Mesothelial cell of epicardium (in vitro differentiated cells): Measurements from ENCODE around the gene AKAP13. TPM values are rescaled to one million over a fixed set of nuclear protein-coding genes. Genes with fewer than 3 reads are reported as not detected.

Experiments
- DNase-seq, 2 experiments: peaks; one replicate each; pipeline ENCODE4 v3.0.0; 2021; ENCODE audit warnings: low spot score in 2 of 2; ENCODE audit not compliant: unreplicated experiment in 2 of 2
- H3K27ac Mint-ChIP-seq: 2 replicates; pipeline ENCODE4 v1.8.0; 2021; ENCODE audit warnings: mixed read lengths
- H3K27me3 Mint-ChIP-seq: 2 replicates; pipeline ENCODE4 v1.8.0; 2021; ENCODE audit warnings: low read depth, mixed read lengths
- H3K36me3 Mint-ChIP-seq: 2 replicates; pipeline ENCODE4 v1.8.0; 2021; ENCODE audit warnings: mixed read lengths
- H3K4me1 Mint-ChIP-seq: 2 replicates; pipeline ENCODE4 v1.8.0; 2021; ENCODE audit warnings: mixed read lengths
- H3K4me3 Mint-ChIP-seq: 2 replicates; pipeline ENCODE4 v1.8.0; 2021; ENCODE audit warnings: mild to moderate bottlenecking, moderate library complexity, mixed read lengths
- H3K9me3 Mint-ChIP-seq: 2 replicates; pipeline ENCODE4 v1.8.0; 2021; ENCODE audit warnings: mixed read lengths
- total RNA-seq: library from RNA; stranded (reverse); gene quantifications from 3 replicates; pipeline ENCODE4 v1.2.1, GENCODE V29; 2021
- TF ChIP-seq, protein P1 (sequence below): fragments of 200-600 bp; sonication (generic); IDR thresholded peaks from one replicate; pipeline ENCODE4 v1.5.0; 2021; ENCODE audit warnings: antibody characterized with exemption; ENCODE audit not compliant: unreplicated experiment

The AKAP13 gene
- total RNA-seq, 1 donor from 2014 or later, result 109 TPM

DNA sequence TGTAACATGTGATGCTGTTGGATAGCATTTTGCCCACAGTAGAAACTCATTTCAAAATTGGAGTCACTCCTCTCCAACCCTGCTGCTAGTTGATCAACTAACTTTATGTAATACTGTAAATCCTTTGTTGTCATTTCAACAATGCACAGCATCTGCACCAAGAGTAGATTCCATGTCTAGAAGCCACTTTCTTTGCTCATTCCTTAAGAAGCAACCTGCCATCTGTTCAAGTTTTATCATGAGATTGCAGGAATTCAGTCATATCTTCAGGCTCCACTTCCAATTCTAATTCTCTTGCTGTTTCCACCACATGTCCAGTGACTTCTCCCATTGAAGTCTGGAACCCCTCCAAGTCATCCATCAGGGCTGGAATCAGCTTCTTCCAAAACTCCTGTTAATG lies 42.9 kb downstream of the AKAP13 start:
- Mint-ChIP-seq H3K36me3 (peaks cover 2% of the 10 kb centered on the region), H3K4me1 (no peaks in the 10 kb centered on the region), H3K27me3 (no peaks in the 10 kb centered on the region), H3K9me3 (peaks cover 8% of the 10 kb centered on the region), H3K4me3 (no peak overlapping the region), H3K27ac (no peak overlapping the region)
- DNase-seq, result no peak
- TF ChIP-seq, protein P1, sequence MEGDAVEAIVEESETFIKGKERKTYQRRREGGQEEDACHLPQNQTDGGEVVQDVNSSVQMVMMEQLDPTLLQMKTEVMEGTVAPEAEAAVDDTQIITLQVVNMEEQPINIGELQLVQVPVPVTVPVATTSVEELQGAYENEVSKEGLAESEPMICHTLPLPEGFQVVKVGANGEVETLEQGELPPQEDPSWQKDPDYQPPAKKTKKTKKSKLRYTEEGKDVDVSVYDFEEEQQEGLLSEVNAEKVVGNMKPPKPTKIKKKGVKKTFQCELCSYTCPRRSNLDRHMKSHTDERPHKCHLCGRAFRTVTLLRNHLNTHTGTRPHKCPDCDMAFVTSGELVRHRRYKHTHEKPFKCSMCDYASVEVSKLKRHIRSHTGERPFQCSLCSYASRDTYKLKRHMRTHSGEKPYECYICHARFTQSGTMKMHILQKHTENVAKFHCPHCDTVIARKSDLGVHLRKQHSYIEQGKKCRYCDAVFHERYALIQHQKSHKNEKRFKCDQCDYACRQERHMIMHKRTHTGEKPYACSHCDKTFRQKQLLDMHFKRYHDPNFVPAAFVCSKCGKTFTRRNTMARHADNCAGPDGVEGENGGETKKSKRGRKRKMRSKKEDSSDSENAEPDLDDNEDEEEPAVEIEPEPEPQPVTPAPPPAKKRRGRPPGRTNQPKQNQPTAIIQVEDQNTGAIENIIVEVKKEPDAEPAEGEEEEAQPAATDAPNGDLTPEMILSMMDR, result no peak

DNA sequence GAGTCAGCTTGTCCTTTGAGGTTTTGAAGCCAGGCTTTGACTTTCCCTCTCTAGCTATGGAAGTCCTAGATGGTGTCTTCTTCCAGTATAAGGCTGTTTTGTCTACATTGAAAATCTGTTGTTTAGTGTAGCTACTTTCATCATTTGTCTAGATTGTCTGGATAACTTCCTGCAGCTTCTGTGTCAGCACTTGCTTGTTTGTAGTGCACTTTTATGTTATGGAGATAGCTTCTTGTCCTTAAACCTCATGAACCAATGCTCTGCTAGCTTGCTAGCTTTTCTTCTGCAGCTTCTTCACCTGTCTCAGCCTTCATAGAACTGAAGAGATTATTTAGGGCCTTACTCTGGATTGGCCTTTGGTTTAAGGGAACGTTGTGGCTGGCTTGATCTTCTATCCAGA lies 43.8 kb downstream of the AKAP13 start:
- TF ChIP-seq, protein P1, result no peak
- no peaks in the 10 kb centered on the region for H3K4me1 Mint-ChIP-seq
- H3K36me3 Mint-ChIP-seq, result peaks cover 2% of the 10 kb centered on the region
- H3K27me3 Mint-ChIP-seq, result no peaks in the 10 kb centered on the region
- no peak overlapping the region for H3K4me3 Mint-ChIP-seq
- peaks cover 8% of the 10 kb centered on the region for H3K9me3 Mint-ChIP-seq
- no peak for DNase-seq
- no peak overlapping the region for H3K27ac Mint-ChIP-seq

- no peaks in the 10 kb centered on the region for H3K27me3 Mint-ChIP-seq
- no peaks in the 10 kb centered on the region for H3K36me3 Mint-ChIP-seq
- TF ChIP-seq, protein P1, result no peak
- H3K4me3 Mint-ChIP-seq, result no peak overlapping the region
- no peak for DNase-seq
- no peaks in the 10 kb centered on the region for H3K9me3 Mint-ChIP-seq
- peak overlapping the region; percentile 14 for H3K27ac Mint-ChIP-seq
- H3K4me1 Mint-ChIP-seq, result no peaks in the 10 kb centered on the region
These were observed 46.1 kb downstream of the AKAP13 start for GRCh38 chr15:85426481-85426880.

DNA sequence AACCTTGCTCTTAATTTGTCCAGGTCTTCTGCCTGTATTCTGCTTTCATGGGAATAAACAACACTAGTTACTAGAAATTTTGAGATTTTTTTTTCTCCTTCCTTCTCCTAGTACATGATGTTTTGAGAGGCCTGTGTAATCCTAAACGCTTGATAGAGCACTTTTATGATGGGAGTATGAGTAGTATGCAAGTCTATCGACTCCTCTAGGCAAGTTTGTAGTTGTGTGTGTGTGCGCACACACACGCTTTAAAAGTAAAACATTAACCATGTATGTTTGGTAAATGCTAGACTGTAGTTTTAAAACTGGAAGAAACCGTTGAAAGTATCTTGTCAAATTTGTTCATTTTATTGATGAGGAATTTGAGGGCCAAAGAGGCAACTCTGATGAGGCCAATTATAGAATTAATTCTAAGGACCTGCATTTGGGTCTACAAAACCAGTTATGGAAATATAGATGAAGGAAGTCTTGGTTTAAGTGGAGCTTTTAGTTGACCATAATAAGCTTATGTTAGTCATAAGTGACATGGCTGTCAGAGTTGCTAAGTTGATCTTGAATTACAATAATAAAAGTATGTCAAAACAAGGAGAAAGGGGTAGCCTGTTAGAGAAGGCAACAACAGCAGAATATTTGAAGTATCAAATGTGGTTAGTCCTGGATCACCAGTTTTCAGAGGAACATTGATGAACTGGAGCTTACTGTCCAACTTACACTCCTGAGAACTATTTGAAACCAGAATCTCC lies 47.1 kb downstream of the AKAP13 start:
- Mint-ChIP-seq H3K9me3 (no peaks in the 10 kb centered on the region), H3K4me3 (no peak overlapping the region), H3K27ac (no peak overlapping the region), H3K27me3 (no peaks in the 10 kb centered on the region), H3K4me1 (no peaks in the 10 kb centered on the region), H3K36me3 (no peaks in the 10 kb centered on the region)
- TF ChIP-seq, protein P1, result no peak
- DNase-seq, result no peak

- no peak for DNase-seq
- Mint-ChIP-seq H3K36me3 (no peaks in the 10 kb centered on the region), H3K27me3 (no peaks in the 10 kb centered on the region), H3K4me3 (no peak overlapping the region), H3K4me1 (no peaks in the 10 kb centered on the region), H3K9me3 (peaks cover 5% of the 10 kb centered on the region), H3K27ac (no peak overlapping the region)
- TF ChIP-seq, protein P1, result no peak
These were observed 49.1 kb downstream of the AKAP13 start for GRCh38 chr15:85429522-85429921.
